Endothelial cell of umbilical vein (primary cell): ENCODE data around the gene AKAP6. TPM values are rescaled to one million over a fixed set of nuclear protein-coding genes. Genes with fewer than 3 reads are reported as not detected.

Experiments used
- BruUV-seq: library from RNA; stranded (reverse); fragments of 400-500 nt; replicated peaks from 2 replicates; lab custom pipeline; 2021; lab: Mats Ljungman, UMichigan
- CTCF ChIA-PET: fragments of 300-600, 350-600 bp; sonication (Branson Sonifier 250); formaldehyde crosslinking; loops from one replicate; lab custom pipeline; 2021; ENCODE audit warnings: antibody characterized with exemption, inconsistent platforms; lab: Charles Lee
- POLR2A ChIA-PET: fragments of 300-600, 350-600 bp; sonication (Branson Sonifier 250); formaldehyde crosslinking; loops from one replicate; lab custom pipeline; 2021; ENCODE audit warnings: antibody characterized with exemption, inconsistent platforms; lab: Charles Lee
- DNase-seq: peaks from one replicate; pipeline ENCODE4 v3.0.0-alpha.2; 2011; ENCODE audit warnings: low read depth, low spot score
- FAIRE-seq: peaks from 2 replicates; lab custom pipeline; 2011; peaks lifted over from hg19 to GRCh38; lab: Jason Lieb, UNC
- H2AFZ ChIP-seq: 2 replicates; pipeline ENCODE4 v1.6.0; 2012; ENCODE audit warnings: low read depth, low read length, control low read depth, inconsistent platforms
- H3K27ac ChIP-seq: 2 replicates; pipeline ENCODE4 v1.5.1; 2011; ENCODE audit warnings: low read depth, mild to moderate bottlenecking, control low read depth, low read length, moderate library complexity; ENCODE audit not compliant: insufficient read depth
- H3K27me3 ChIP-seq, 2 experiments: 2 replicates each; pipeline versions ENCODE4 v1.6.0 to v1.6.1; 2011; ENCODE audit warnings: low read length in 2 of 2, mixed read lengths in 1 of 2; ENCODE audit not compliant: control insufficient read depth in 2 of 2, insufficient read depth in 2 of 2
- H3K36me3 ChIP-seq, 2 experiments: 2 replicates in 1 of 2; 3 replicates in 1 of 2; pipeline ENCODE4 v1.5.1; 2011; ENCODE audit warnings: low read length in 2 of 2, mild to moderate bottlenecking in 1 of 2, moderate library complexity in 1 of 2; ENCODE audit not compliant: control insufficient read depth in 2 of 2, insufficient read depth in 2 of 2; ENCODE audit errors: extremely low read depth in 1 of 2
- H3K4me1 ChIP-seq: 3 replicates; pipeline ENCODE4 v1.5.1; 2011; ENCODE audit warnings: mild to moderate bottlenecking, low read length; ENCODE audit not compliant: control insufficient read depth, insufficient read depth; ENCODE audit errors: extremely low read depth
- H3K4me2 ChIP-seq: 2 replicates; pipeline ENCODE4 v1.6.1; 2011; ENCODE audit warnings: low read length, control low read depth, mixed read lengths; ENCODE audit not compliant: insufficient read depth
- H3K4me3 ChIP-seq, 3 experiments: fragments of 200-600 bp in 1 of 3; sonication (generic), shearing (Covaris generic) in 1 of 3; replicated peaks in 1 of 3; 2 replicates each; pipeline ENCODE4 v1.5.1; 2011 to 2016; ENCODE audit warnings: control low read depth in 3 of 3, low read length in 3 of 3, mild to moderate bottlenecking in 2 of 3, inconsistent platforms in 1 of 3, low read depth in 1 of 3, moderate library complexity in 1 of 3; ENCODE audit not compliant: insufficient read depth in 1 of 3
- H3K79me2 ChIP-seq: 2 replicates; pipeline ENCODE4 v1.6.0; 2012; ENCODE audit warnings: low read length, inconsistent platforms; ENCODE audit not compliant: control insufficient read depth, insufficient read depth
- H3K9ac ChIP-seq: replicated peaks from 2 replicates; pipeline ENCODE3; 2011; ENCODE audit warnings: low read length, control low read depth; ENCODE audit not compliant: insufficient read depth; ENCODE audit errors: extremely low read depth
- H3K9me1 ChIP-seq: replicated peaks from 3 replicates; pipeline ENCODE4 v1.6.0; 2011; ENCODE audit warnings: mild to moderate bottlenecking, low read length; ENCODE audit not compliant: control insufficient read depth, insufficient read depth; ENCODE audit errors: extremely low read depth
- H3K9me3 ChIP-seq: replicated peaks from 2 replicates; pipeline ENCODE4 v1.5.1; 2012; ENCODE audit warnings: low read length, inconsistent platforms; ENCODE audit not compliant: control insufficient read depth, insufficient read depth
- H4K20me1 ChIP-seq: replicated peaks from 2 replicates; pipeline ENCODE3; 2011; ENCODE audit warnings: mild to moderate bottlenecking, low read length; ENCODE audit not compliant: control insufficient read depth, insufficient read depth; ENCODE audit errors: extremely low read depth
- EZH2 ChIP-seq: IDR thresholded peaks from 2 replicates; pipeline ENCODE4 v1.6.1; 2012; ENCODE audit warnings: borderline replicate concordance, low read depth, mild to moderate bottlenecking, moderate library complexity, low read length, inconsistent platforms; ENCODE audit not compliant: severe bottlenecking
- FOS ChIP-seq: IDR thresholded peaks from 2 replicates; pipeline ENCODE4 v1.6.1; 2011; ENCODE audit warnings: mild to moderate bottlenecking, low read length, moderate library complexity, borderline replicate concordance; ENCODE audit not compliant: insufficient read depth
- GATA2 ChIP-seq: IDR thresholded peaks from 2 replicates; pipeline ENCODE4 v1.7.0; 2011; ENCODE audit warnings: low read depth, mild to moderate bottlenecking, moderate library complexity, mixed read lengths, low read length; ENCODE audit not compliant: insufficient read length, insufficient read depth
- JUN ChIP-seq: IDR thresholded peaks from 2 replicates; pipeline ENCODE4 v1.6.1; 2011; ENCODE audit warnings: borderline replicate concordance, low read depth; ENCODE audit not compliant: insufficient read length, insufficient read depth
- MYC ChIP-seq: IDR thresholded peaks from one replicate; pipeline ENCODE4 v1.6.1; 2011; ENCODE audit warnings: mild to moderate bottlenecking, low read depth, low read length
- POLR2A ChIP-seq: IDR thresholded peaks from 2 replicates; pipeline ENCODE4 v1.6.1; 2012; ENCODE audit warnings: low read depth, mild to moderate bottlenecking, control low read depth, low read length
- POLR2AphosphoS5 ChIP-seq: IDR thresholded peaks from 2 replicates; pipeline ENCODE4 v1.6.1; 2012; ENCODE audit warnings: low read depth, mild to moderate bottlenecking, control low read depth, low read length, moderate library complexity; ENCODE audit not compliant: insufficient read depth
- dilution Hi-C: fragments of 300-500 bp; cut with MboI; formaldehyde crosslinking; loops from one replicate; pipeline ENCODE4 v1.15.0; 2019; ENCODE audit warnings: low sequenced_read_pairs; ENCODE audit not compliant: extremely low pct_ligation_motif_present
- intact Hi-C: fragments of 100-400 bp; cut with micrococcal nuclease; formaldehyde crosslinking; loops from one replicate; pipeline ENCODE4 v1.10.0; 2022
- polyA plus RNA-seq, 4 experiments: library from polyadenylated mRNA; depleted of rRNA in 3 of 4; stranded (reverse) in 3 of 4; unstranded in 1 of 4; fragments of >200 nt; gene quantifications; 2 replicates each; pipeline versions ENCODE4 v1.2.1 to v1.2.3, GENCODE V29; 2011 to 2012; ENCODE audit warnings: missing spikeins in 1 of 4
- total RNA-seq: library from RNA; stranded (reverse); gene quantifications from 2 replicates; pipeline ENCODE4 v1.2.3, GENCODE V29; 2021
- TF ChIP-seq, protein P1 (sequence below), 2 donors: IDR thresholded peaks; 1 replicate in 1 of 2; 2 replicates in 1 of 2; pipeline ENCODE4 v1.5.1; 2011; ENCODE audit warnings: low read length in 2 of 2, mild to moderate bottlenecking in 2 of 2, moderate library complexity in 2 of 2, control low read depth in 1 of 2, inconsistent platforms in 1 of 2, low read depth in 1 of 2; ENCODE audit not compliant: insufficient read depth in 1 of 2; ENCODE audit errors: extremely low read depth in 1 of 2
- TF ChIP-seq, protein P2 (sequence below): IDR thresholded peaks from 2 replicates; pipeline ENCODE4 v1.6.1; 2011; ENCODE audit not compliant: insufficient read depth, insufficient read length

Gene AKAP6
- total and polyA plus RNA-seq, 2 donors (not counting 3 experiments of a cell fraction or from before 2014, with no cell fraction given): 0.03 to 0.49 TPM

DNA sequence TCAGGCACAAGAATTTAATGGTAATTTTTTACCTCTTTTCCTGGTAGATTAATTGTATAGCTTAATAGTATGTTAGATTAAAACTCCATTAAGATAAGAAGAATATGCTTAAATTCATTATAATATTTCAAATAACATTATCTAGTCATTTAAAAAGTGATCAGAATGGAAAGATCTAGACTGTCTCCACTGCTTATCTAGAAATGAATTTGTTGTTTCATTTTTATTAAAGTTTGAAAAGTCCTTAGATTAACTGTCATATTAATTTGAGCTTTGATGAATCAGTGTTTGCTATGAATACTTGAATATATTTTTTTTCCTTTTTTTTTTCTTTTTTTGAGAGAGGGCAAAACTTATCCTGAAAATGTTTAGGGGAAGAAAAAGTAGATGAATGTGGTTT, 373.0 kb downstream of the AKAP6 start:
- H2AFZ ChIP-seq: no peak overlapping the region
- H3K36me3 ChIP-seq: no peaks in the 10 kb centered on the region
- no peak for TF ChIP-seq FOS
- TF ChIP-seq, protein P1, sequence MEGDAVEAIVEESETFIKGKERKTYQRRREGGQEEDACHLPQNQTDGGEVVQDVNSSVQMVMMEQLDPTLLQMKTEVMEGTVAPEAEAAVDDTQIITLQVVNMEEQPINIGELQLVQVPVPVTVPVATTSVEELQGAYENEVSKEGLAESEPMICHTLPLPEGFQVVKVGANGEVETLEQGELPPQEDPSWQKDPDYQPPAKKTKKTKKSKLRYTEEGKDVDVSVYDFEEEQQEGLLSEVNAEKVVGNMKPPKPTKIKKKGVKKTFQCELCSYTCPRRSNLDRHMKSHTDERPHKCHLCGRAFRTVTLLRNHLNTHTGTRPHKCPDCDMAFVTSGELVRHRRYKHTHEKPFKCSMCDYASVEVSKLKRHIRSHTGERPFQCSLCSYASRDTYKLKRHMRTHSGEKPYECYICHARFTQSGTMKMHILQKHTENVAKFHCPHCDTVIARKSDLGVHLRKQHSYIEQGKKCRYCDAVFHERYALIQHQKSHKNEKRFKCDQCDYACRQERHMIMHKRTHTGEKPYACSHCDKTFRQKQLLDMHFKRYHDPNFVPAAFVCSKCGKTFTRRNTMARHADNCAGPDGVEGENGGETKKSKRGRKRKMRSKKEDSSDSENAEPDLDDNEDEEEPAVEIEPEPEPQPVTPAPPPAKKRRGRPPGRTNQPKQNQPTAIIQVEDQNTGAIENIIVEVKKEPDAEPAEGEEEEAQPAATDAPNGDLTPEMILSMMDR (IDR thresholded peaks at IDR 0.05; ENCODE audit: extremely low read depth in 1 of 2, insufficient read depth in 1 of 2, low read depth in 1 of 2, low read length in 2 of 2): no peak
- no peak for TF ChIP-seq JUN
- dilution Hi-C loops: no loop called here
- ChIA-PET CTCF (interaction anchor here (1.4 kb wide), 1 partner anchor 9 kb away, joined by 3 read pairs; no protein-coding TSS in a partner anchor), POLR2A (no interaction called here)
- H3K27ac ChIP-seq: peak overlapping the region; percentile 2
- H3K9ac ChIP-seq: no peak overlapping the region
- H3K27me3 ChIP-seq: peaks cover 2 to 3% of the 10 kb centered on the region in 2 experiments
- no peak overlapping the region for H3K4me3 ChIP-seq
- H3K9me3 ChIP-seq: no peaks in the 10 kb centered on the region
- DNase-seq (no peak), FAIRE-seq (no peak)
- H3K4me1 ChIP-seq: peaks cover 7% of the 10 kb centered on the region
- BruUV-seq: TSS peak; percentile 31
- H4K20me1 ChIP-seq: no peaks in the 10 kb centered on the region
- H3K4me2 ChIP-seq: no peak overlapping the region
- no peaks in the 10 kb centered on the region for H3K79me2 ChIP-seq
- no peaks in the 10 kb centered on the region for H3K9me1 ChIP-seq
- intact Hi-C loops: loop anchor here (2.0 to 5.0 kb wide), 2 partner anchors 95 to 113 kb away; no protein-coding TSS in a partner anchor

DNA sequence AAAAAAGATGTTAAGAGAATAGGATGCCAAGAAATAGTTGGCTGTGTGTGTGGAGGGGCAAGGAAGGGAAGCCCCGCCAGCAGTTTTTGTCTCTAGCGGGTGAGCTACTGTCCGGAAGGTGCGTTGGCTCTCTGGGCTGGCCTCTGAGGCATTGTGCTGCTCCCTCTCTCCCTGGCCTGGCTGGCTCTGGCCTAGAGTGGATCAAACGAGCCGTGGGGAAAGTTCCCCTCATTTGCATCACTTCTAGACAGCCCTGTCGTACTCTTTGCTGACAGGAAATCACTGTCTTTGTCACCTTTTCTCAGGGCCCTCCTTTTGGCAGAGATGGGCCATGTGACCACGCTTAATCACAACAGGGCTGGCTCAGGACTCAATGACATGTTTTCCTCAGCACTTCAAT, 373.5 kb downstream of the AKAP6 start:
- DNase-seq: peak; percentile 24
- CTCF ChIA-PET: interaction anchor here (1.4 kb wide), 1 partner anchor 9 kb away, joined by 3 read pairs; no protein-coding TSS in a partner anchor
- H3K4me2 ChIP-seq: no peak overlapping the region

More for the DNA sequence above, 373.5 kb downstream of the AKAP6 start:
- TF ChIP-seq FOS (no peak), MYC (no peak), EZH2 (no peak), JUN (no peak), POLR2AphosphoS5 (no peak), POLR2A (no peak), GATA2 (no peak)
- TF ChIP-seq, protein P1 (IDR thresholded peaks at IDR 0.05; ENCODE audit: extremely low read depth in 1 of 2, insufficient read depth in 1 of 2, low read depth in 1 of 2, low read length in 2 of 2): no peak
- TF ChIP-seq, protein P2, sequence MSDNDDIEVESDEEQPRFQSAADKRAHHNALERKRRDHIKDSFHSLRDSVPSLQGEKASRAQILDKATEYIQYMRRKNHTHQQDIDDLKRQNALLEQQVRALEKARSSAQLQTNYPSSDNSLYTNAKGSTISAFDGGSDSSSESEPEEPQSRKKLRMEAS: no peak
- intact Hi-C loops (loop anchor here (2.0 to 5.0 kb wide), 2 partner anchors 95 to 114 kb away; no protein-coding TSS in a partner anchor), dilution Hi-C loops (no loop called here)
- Histone ChIP-seq H4K20me1 (no peaks in the 10 kb centered on the region), H3K9me3 (no peaks in the 10 kb centered on the region), H3K27me3 (peaks cover 2 to 3% of the 10 kb centered on the region in 2 experiments), H3K4me3 (no peak overlapping the region), H3K27ac (peak overlapping the region; percentile 2), H3K9me1 (no peaks in the 10 kb centered on the region), H3K9ac (no peak overlapping the region), H3K36me3 (no peaks in the 10 kb centered on the region), H3K4me1 (peaks cover 7% of the 10 kb centered on the region), H3K79me2 (no peaks in the 10 kb centered on the region), H2AFZ (peak overlapping the region; percentile 11)
- no peak for FAIRE-seq
- POLR2A ChIA-PET: no interaction called here
- BruUV-seq: no TSS peak
